Tibial artery (tissue), 4 donors: Measurements from ENCODE around the gene RICTOR.
A peak's percentile ranks its signal among the peaks of the same experiment; 100 is the strongest.
"Not testable (repeated sequence)": the region's sequence is repeated elsewhere in the genome, so short reads cannot be mapped to it uniquely, and the experiment has no call there.

Experiments used
- DNase-seq, 2 donors: peaks; one replicate each; pipeline ENCODE4 v3.0.0-alpha.2; 2019
- H3K27ac ChIP-seq, 2 donors: fragments of 200-600 bp; sonication (generic) in 1 of 2; 1 replicate in 1 of 2; 2 replicates in 1 of 2; pipeline ENCODE4 v1.5.1; 2018 to 2019; ENCODE audit warnings: mild to moderate bottlenecking in 1 of 2
- H3K27me3 ChIP-seq, 2 donors: fragments of 200-600 bp; sonication (generic) in 1 of 2; one replicate each; pipeline versions ENCODE4 v1.5.1 to v1.6.0; 2016 to 2019
- H3K36me3 ChIP-seq, 3 donors: fragments of 200-600 bp; sonication (generic) in 2 of 3; one replicate each; pipeline ENCODE4 v1.5.1; 2016 to 2019; ENCODE audit warnings: mild to moderate bottlenecking in 2 of 3
- H3K4me1 ChIP-seq, 4 donors: fragments of 200-600 bp; sonication (generic) in 2 of 4; 1 replicate in 3 of 4; 2 replicates in 1 of 4; pipeline ENCODE4 v1.5.1; 2016 to 2019
- H3K4me3 ChIP-seq, 2 donors: fragments of 200-600 bp; sonication (generic) in 1 of 2; 1 replicate in 1 of 2; 2 replicates in 1 of 2; pipeline ENCODE4 v1.5.1; 2018 to 2019; ENCODE audit warnings: mild to moderate bottlenecking in 2 of 2
- H3K9me3 ChIP-seq, 3 donors: fragments of 200-600 bp; sonication (generic) in 1 of 3; one replicate each; pipeline ENCODE4 v1.5.1; 2016 to 2019
- intact Hi-C: fragments of 100-400 bp; cut with DNase I; formaldehyde crosslinking; loops from one replicate; pipeline ENCODE4 v1.15.0; 2023; ENCODE audit warnings: low total_unique reads
- TF ChIP-seq, protein P1 (sequence below), 2 experiments: fragments of 200-600 bp in 1 of 2; fragments of 450-650 bp in 1 of 2; IDR thresholded peaks; one replicate each; pipeline ENCODE4 v1.5.1; 2017 to 2019; ENCODE audit warnings: antibody characterized with exemption in 2 of 2, mild to moderate bottlenecking in 1 of 2, moderate library complexity in 1 of 2

RICTOR gene

DNA sequence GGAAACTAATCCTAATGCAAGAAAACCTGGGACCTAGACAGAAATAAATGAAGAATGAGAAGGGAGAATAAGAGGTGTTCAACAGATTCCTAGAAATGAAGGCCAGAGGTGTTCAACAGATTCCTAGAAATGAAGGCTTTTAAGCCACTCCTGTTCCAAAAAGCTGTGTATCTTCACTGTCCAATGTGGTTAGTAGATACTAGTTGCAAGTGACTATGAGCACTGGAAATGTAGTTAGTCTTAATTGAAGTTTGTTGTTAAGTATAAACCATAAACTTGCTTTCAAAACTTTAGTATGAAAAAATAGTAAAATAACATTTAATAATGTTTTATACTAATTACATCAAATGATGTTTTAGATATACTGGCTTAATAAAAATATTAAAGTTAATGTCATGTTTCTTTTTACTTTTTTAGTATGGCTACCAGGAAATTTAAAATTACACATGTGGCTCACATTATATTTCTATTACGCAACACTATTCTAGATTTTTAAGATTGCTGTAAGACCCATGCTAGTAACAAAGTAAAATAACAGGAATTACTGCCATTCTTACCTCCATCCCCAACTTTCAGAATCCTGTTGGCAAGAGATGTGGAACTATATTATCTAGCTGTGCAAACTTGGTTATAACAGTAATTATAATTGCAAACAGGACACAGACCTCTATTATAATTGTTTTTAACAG lies 57.5 kb downstream of the RICTOR start:
- DNase-seq = no peak
- peaks cover 0 to 66% (median 10%) of the 10 kb centered on the region in 4 donors for H3K4me1 ChIP-seq
- intact Hi-C loops = loop anchor here (5.0 kb wide), 1 partner anchor 56 kb away; the partner anchor contains the start of gene RICTOR
- H3K27ac ChIP-seq = peak overlapping the region; percentile 62 to 71
- H3K4me3 ChIP-seq = no peak overlapping the region
- peaks cover 4 to 15% (median 12%) of the 10 kb centered on the region in 3 donors for H3K36me3 ChIP-seq
- H3K27me3 ChIP-seq = no peaks in the 10 kb centered on the region
- no peaks in the 10 kb centered on the region for H3K9me3 ChIP-seq
- TF ChIP-seq, protein P1, sequence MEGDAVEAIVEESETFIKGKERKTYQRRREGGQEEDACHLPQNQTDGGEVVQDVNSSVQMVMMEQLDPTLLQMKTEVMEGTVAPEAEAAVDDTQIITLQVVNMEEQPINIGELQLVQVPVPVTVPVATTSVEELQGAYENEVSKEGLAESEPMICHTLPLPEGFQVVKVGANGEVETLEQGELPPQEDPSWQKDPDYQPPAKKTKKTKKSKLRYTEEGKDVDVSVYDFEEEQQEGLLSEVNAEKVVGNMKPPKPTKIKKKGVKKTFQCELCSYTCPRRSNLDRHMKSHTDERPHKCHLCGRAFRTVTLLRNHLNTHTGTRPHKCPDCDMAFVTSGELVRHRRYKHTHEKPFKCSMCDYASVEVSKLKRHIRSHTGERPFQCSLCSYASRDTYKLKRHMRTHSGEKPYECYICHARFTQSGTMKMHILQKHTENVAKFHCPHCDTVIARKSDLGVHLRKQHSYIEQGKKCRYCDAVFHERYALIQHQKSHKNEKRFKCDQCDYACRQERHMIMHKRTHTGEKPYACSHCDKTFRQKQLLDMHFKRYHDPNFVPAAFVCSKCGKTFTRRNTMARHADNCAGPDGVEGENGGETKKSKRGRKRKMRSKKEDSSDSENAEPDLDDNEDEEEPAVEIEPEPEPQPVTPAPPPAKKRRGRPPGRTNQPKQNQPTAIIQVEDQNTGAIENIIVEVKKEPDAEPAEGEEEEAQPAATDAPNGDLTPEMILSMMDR (IDR thresholded peaks at IDR 0.05) = no peak

DNA sequence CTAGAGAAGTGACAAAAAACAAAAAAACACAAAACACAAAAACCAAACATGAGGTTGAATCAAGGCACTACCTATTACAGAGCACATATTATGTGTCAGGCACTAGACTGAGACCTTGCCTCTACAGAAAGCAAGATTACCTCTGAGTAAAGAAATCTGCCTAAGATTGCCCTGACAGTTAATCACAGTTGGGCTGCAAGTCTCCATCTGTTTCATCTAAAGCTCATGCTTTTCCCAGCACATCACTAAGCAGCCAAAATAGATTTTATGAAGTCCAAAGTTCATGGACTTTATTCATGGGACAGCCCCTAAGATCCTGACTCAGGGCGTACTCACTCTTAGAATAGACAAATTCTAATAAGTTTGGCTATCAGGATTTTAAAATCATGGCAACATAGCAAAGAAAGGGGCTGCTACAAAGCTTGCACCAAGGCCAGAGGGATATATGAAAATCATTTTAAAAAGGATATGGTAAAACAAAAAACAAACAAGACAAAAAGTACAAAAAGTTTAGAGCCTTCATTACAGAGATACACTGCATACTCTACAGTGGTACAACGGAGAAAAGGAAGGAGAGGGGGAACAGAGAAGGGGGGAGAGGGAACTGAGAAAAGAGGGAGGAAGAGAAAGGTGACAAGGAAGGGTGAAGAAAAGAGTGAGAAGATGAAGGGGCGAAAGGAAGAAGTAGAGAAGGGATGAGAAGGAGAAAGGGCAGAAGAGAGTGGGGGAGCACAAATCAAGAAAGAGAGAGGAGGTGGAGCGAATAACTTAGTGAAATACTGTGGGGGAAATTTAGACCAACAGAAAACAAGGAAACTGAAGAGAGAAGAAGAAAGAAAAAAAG lies 58.2 kb downstream of the RICTOR start:
- TF ChIP-seq, protein P1 (IDR thresholded peaks at IDR 0.05) = no peak
- Histone ChIP-seq H3K36me3 (peaks cover 9 to 23% (median 20%) of the 10 kb centered on the region in 3 donors), H3K4me3 (no peak overlapping the region), H3K27ac (peak overlapping the region; percentile 62 to 71), H3K4me1 (peaks cover 0 to 60% (median 8%) of the 10 kb centered on the region in 4 donors), H3K9me3 (peaks cover 0 to 5% (median 0%) of the 10 kb centered on the region in 3 donors), H3K27me3 (no peaks in the 10 kb centered on the region)
- intact Hi-C loops = loop anchor here (5.0 kb wide), 1 partner anchor 56 kb away; the partner anchor contains the start of gene RICTOR
- no peak for DNase-seq

DNA sequence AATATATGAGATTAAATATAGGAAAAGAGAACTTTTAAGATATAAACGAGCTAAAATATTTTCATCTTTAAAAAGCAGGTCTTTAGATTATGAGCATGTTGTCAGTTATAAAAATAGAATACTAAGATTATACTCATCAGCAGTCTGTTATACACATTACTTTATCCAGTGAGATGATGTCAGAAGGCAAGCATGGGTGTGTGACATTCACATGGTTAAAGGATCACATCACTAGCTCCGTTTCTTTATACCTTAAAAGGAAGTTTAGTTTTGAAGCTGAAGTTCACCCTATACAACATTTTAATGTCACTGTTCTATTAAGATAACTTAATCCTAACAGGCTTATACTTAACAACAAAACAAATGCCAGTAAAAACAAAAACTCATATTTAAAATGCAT lies 59.6 kb downstream of the RICTOR start:
- Histone ChIP-seq H3K36me3 (peaks cover 5 to 18% (median 17%) of the 10 kb centered on the region in 3 donors), H3K9me3 (peaks cover 0 to 6% (median 0%) of the 10 kb centered on the region in 3 donors)
- DNase-seq = no peak

DNA sequence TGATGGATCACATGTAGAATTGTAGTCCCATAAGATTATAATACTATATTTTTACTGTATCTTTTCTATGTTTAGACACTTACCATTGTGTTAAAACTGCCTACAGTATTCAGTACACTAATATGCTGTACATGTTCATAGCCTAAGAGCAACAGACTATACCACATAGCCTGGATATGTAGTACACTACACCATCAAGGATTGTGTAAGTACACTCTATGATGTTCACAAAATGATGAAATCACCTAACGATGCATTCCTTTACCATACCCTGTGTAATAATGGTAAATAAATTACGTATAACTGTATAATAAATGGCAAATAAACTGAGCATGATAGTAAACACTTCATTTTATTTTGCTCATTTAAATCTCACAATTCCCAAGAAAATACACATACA lies 60.3 kb downstream of the RICTOR start:
- peak overlapping the region; percentile 62 to 71 for H3K27ac ChIP-seq
- intact Hi-C loops = no loop called here

More for the DNA sequence above, 59.6 kb downstream of the RICTOR start:
- no peaks in the 10 kb centered on the region for H3K27me3 ChIP-seq
- H3K4me3 ChIP-seq = no peak overlapping the region
- H3K4me1 ChIP-seq = peaks cover 0 to 52% (median 8%) of the 10 kb centered on the region in 4 donors
- TF ChIP-seq, protein P1 (IDR thresholded peaks at IDR 0.05) = no peak
- peak overlapping the region; percentile 62 to 71 for H3K27ac ChIP-seq
- intact Hi-C loops = no loop called here

DNA sequence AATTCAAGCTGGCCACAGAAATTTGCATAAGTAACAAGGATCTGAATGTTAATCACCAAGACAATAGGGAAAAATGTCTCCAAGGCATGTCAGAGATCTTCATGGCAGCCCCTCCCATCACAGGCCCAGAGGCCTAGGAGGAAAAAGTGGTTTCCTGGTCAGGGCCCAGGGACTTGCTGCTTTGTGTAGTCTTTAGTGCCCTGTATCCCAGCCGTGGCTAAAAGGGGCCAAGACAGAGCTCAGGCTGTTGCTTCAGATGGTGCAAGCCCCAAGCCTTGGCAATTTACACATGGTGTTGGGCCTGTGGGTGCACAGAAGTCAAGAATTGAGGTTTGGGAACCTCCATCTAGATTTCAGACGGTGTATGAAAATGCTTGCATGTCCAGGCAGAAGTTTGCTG lies 63.2 kb downstream of the RICTOR start:
- H3K27me3 ChIP-seq, H3K4me3 ChIP-seq, H3K27ac ChIP-seq, DNase-seq, H3K9me3 ChIP-seq, intact Hi-C loops: not testable (repeated sequence)
- Histone ChIP-seq H3K4me1 (peaks cover 0 to 31% (median 9%) of the 10 kb centered on the region in 4 donors), H3K36me3 (peaks cover 5 to 16% (median 15%) of the 10 kb centered on the region in 3 donors)

More for the DNA sequence above, 60.3 kb downstream of the RICTOR start:
- H3K9me3 ChIP-seq = peaks cover 0 to 6% (median 0%) of the 10 kb centered on the region in 3 donors
- peaks cover 0 to 52% (median 8%) of the 10 kb centered on the region in 4 donors for H3K4me1 ChIP-seq
- TF ChIP-seq, protein P1 (IDR thresholded peaks at IDR 0.05) = no peak
- no peaks in the 10 kb centered on the region for H3K27me3 ChIP-seq
- H3K4me3 ChIP-seq = no peak overlapping the region
- DNase-seq = no peak
- H3K36me3 ChIP-seq = peaks cover 5 to 16% (median 15%) of the 10 kb centered on the region in 3 donors
